Panc1 (cell line): ENCODE results near the gene NNAT. TPM values are rescaled to one million over a fixed set of nuclear protein-coding genes. Genes with fewer than 3 reads are reported as not detected.
"Not testable (repeated sequence)": the region's sequence is repeated elsewhere in the genome, so short reads cannot be mapped to it uniquely, and the experiment has no call there.

Experiments used
- ATAC-seq: fragments of 200-7000 bp; cut with Tn5 transposase; 2 replicates; pipeline ENCODE4 v1.9.1; 2020; ENCODE audit warnings: mild to moderate bottlenecking, moderate library complexity
- BruUV-seq: library from RNA; stranded (reverse); fragments of 400-500 nt; replicated peaks from 2 replicates; lab custom pipeline; 2021; lab: Mats Ljungman, UMichigan
- CTCF ChIA-PET: fragments of 300-600 bp; sonication (Branson Sonifier 250); formaldehyde crosslinking; loops from one replicate; lab custom pipeline; 2022; ENCODE audit warnings: antibody characterized with exemption; lab: Charles Lee
- POLR2A ChIA-PET: fragments of 300-600 bp; sonication (Branson Sonifier 250); formaldehyde crosslinking; loops from one replicate; lab custom pipeline; 2022; ENCODE audit warnings: antibody characterized with exemption; lab: Charles Lee
- DNase-seq: peaks from one replicate; pipeline ENCODE4 v3.0.0-alpha.2; 2010; ENCODE audit warnings: low read depth, low spot score
- H3K27ac ChIP-seq: 2 replicates; pipeline ENCODE4 v1.5.1; 2011; ENCODE audit warnings: mild to moderate bottlenecking, low read length, inconsistent platforms
- H3K27me3 ChIP-seq: fragments of 200-500 bp; sonication (Bioruptor generic); 2 replicates; pipeline ENCODE4 v1.6.0; 2014; ENCODE audit warnings: low read length, inconsistent platforms; ENCODE audit not compliant: control insufficient read depth, insufficient read depth
- H3K36me3 ChIP-seq: fragments of 200-500 bp; sonication (Bioruptor generic); 2 replicates; pipeline ENCODE4 v1.5.1; 2014; ENCODE audit warnings: inconsistent platforms, mild to moderate bottlenecking, low read length, moderate library complexity; ENCODE audit not compliant: control insufficient read depth, insufficient read depth
- H3K4me1 ChIP-seq: 2 replicates; pipeline ENCODE4 v1.5.1; 2011; ENCODE audit warnings: inconsistent platforms, mild to moderate bottlenecking, low read length, moderate library complexity; ENCODE audit not compliant: control insufficient read depth, insufficient read depth
- H3K4me3 ChIP-seq, 2 experiments: 2 replicates each; pipeline ENCODE4 v1.5.1; 2011 to 2012; ENCODE audit warnings: low read depth in 2 of 2, low read length in 2 of 2, mild to moderate bottlenecking in 2 of 2, inconsistent platforms in 1 of 2, moderate library complexity in 1 of 2
- H3K9me3 ChIP-seq: fragments of 200-500 bp; sonication (Bioruptor generic); 2 replicates; pipeline ENCODE4 v1.5.1; 2014; ENCODE audit warnings: low read depth, mild to moderate bottlenecking, inconsistent platforms, low read length, moderate library complexity; ENCODE audit not compliant: control insufficient read depth, insufficient read depth
- POLR2AphosphoS5 ChIP-seq: IDR thresholded peaks from 2 replicates; pipeline ENCODE4 v1.6.1; 2012; ENCODE audit warnings: mild to moderate bottlenecking, low read depth, low read length, moderate library complexity
- SIN3A ChIP-seq: IDR thresholded peaks from 2 replicates; pipeline ENCODE4 v1.6.1; 2012; ENCODE audit warnings: low read depth, mild to moderate bottlenecking, low read length, moderate library complexity, borderline replicate concordance; ENCODE audit not compliant: insufficient read depth
- TCF7L2 ChIP-seq: IDR thresholded peaks from 2 replicates; pipeline ENCODE4 v1.6.1; 2011; ENCODE audit warnings: mild to moderate bottlenecking, low read depth, low read length, inconsistent platforms
- in situ Hi-C: cut with HindIII; loops from 2 replicates; pipeline ENCODE4 v1.10.0; 2016; ENCODE audit warnings: low sequenced_read_pairs, low pct_unique_long_range_greater_than_20kb
- intact Hi-C: fragments of 100-400 bp; cut with micrococcal nuclease; formaldehyde crosslinking; loops from one replicate; pipeline ENCODE4 v1.10.0; 2022; ENCODE audit not compliant: unreplicated experiment
- total RNA-seq: library from RNA; stranded (reverse); gene quantifications from one replicate; pipeline ENCODE4 v1.2.1, GENCODE V29; 2021; ENCODE audit not compliant: unreplicated experiment
- TF ChIP-seq, protein P1 (sequence below): fragments of 450-650 bp; IDR thresholded peaks from 2 replicates; pipeline ENCODE4 v1.5.1; 2017; ENCODE audit warnings: mild to moderate bottlenecking
- TF ChIP-seq, protein P2 (sequence below), 2 experiments: IDR thresholded peaks; 2 replicates each; pipeline ENCODE4 v1.6.1; 2011 to 2012; ENCODE audit warnings: low read depth in 2 of 2, control low read depth in 1 of 2, low read length in 1 of 2, mild to moderate bottlenecking in 1 of 2, moderate library complexity in 1 of 2; ENCODE audit not compliant: insufficient read depth in 1 of 2

Gene NNAT
- total RNA-seq, 1 experiment from 2014 or later, result not detected

DNA sequence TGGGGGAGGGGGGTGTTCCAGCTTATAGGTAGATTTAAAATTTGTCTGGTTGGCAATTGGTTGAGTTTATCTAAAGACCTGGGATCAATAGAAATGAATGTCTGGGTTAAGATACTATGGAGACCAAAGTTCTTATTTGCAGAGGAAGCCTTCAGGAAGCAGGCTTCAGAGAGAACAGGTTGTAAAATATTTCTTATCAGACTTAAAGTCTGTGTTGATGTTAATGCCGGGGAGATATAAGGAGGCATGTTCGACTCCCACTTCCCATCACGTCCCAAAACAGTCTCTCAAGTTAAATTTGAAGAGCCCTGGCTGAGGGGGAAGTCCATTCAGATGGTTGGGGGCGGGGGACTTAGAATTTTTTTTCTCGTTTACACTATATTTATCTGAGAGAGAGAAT lies 19.0 kb downstream of the NNAT start:
- H3K27me3 ChIP-seq, result no peaks in the 10 kb centered on the region
- POLR2A ChIA-PET, result no interaction called here
- intact Hi-C loops (no loop called here), in situ Hi-C loops (no loop called here)
- H3K36me3 ChIP-seq, result no peaks in the 10 kb centered on the region
- H3K27ac ChIP-seq, result no peak overlapping the region
- peaks cover 10% of the 10 kb centered on the region for H3K4me1 ChIP-seq
- no TSS peak for BruUV-seq
- DNase-seq, result no peak
- H3K4me3 ChIP-seq, result no peak overlapping the region
- TF ChIP-seq TCF7L2 (no peak), SIN3A (no peak), POLR2AphosphoS5 (no peak)
- TF ChIP-seq, protein P1, sequence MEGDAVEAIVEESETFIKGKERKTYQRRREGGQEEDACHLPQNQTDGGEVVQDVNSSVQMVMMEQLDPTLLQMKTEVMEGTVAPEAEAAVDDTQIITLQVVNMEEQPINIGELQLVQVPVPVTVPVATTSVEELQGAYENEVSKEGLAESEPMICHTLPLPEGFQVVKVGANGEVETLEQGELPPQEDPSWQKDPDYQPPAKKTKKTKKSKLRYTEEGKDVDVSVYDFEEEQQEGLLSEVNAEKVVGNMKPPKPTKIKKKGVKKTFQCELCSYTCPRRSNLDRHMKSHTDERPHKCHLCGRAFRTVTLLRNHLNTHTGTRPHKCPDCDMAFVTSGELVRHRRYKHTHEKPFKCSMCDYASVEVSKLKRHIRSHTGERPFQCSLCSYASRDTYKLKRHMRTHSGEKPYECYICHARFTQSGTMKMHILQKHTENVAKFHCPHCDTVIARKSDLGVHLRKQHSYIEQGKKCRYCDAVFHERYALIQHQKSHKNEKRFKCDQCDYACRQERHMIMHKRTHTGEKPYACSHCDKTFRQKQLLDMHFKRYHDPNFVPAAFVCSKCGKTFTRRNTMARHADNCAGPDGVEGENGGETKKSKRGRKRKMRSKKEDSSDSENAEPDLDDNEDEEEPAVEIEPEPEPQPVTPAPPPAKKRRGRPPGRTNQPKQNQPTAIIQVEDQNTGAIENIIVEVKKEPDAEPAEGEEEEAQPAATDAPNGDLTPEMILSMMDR, result no peak
- TF ChIP-seq, protein P2, sequence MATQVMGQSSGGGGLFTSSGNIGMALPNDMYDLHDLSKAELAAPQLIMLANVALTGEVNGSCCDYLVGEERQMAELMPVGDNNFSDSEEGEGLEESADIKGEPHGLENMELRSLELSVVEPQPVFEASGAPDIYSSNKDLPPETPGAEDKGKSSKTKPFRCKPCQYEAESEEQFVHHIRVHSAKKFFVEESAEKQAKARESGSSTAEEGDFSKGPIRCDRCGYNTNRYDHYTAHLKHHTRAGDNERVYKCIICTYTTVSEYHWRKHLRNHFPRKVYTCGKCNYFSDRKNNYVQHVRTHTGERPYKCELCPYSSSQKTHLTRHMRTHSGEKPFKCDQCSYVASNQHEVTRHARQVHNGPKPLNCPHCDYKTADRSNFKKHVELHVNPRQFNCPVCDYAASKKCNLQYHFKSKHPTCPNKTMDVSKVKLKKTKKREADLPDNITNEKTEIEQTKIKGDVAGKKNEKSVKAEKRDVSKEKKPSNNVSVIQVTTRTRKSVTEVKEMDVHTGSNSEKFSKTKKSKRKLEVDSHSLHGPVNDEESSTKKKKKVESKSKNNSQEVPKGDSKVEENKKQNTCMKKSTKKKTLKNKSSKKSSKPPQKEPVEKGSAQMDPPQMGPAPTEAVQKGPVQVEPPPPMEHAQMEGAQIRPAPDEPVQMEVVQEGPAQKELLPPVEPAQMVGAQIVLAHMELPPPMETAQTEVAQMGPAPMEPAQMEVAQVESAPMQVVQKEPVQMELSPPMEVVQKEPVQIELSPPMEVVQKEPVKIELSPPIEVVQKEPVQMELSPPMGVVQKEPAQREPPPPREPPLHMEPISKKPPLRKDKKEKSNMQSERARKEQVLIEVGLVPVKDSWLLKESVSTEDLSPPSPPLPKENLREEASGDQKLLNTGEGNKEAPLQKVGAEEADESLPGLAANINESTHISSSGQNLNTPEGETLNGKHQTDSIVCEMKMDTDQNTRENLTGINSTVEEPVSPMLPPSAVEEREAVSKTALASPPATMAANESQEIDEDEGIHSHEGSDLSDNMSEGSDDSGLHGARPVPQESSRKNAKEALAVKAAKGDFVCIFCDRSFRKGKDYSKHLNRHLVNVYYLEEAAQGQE (IDR thresholded peaks at IDR 0.05; ENCODE audit: insufficient read depth in 1 of 2, low read depth in 2 of 2, low read length in 1 of 2), result no peak
- no peak for ATAC-seq
- H3K9me3 ChIP-seq, result no peaks in the 10 kb centered on the region
- CTCF ChIA-PET, result no interaction called here

GRCh38 chr20:37540838-37541237 lies 19.8 kb downstream of the NNAT start:
- H3K27ac ChIP-seq, H3K36me3 ChIP-seq, ATAC-seq, H3K27me3 ChIP-seq, BruUV-seq, DNase-seq, intact Hi-C loops, in situ Hi-C loops, H3K4me3 ChIP-seq, H3K9me3 ChIP-seq: not testable (repeated sequence)
- ChIA-PET POLR2A (interaction anchor here (0.6 kb wide), 1 partner anchor 9 kb away, joined by 5 read pairs; no protein-coding TSS in a partner anchor), CTCF (interaction anchor here (0.5 kb wide), 1 partner anchor 527 kb away, joined by 6 read pairs; no protein-coding TSS in a partner anchor)
- H3K4me1 ChIP-seq, result peaks cover 10% of the 10 kb centered on the region

- Histone ChIP-seq H3K36me3 (no peaks in the 10 kb centered on the region), H3K27ac (no peak overlapping the region), H3K4me3 (no peak overlapping the region), H3K4me1 (peaks cover 10% of the 10 kb centered on the region), H3K27me3 (no peaks in the 10 kb centered on the region), H3K9me3 (no peaks in the 10 kb centered on the region)
- no peak for ATAC-seq
- ChIA-PET POLR2A (interaction anchor here (0.6 kb wide), 1 partner anchor 8 kb away, joined by 5 read pairs; no protein-coding TSS in a partner anchor), CTCF (interaction anchor here (0.5 kb wide), 1 partner anchor 528 kb away, joined by 6 read pairs; no protein-coding TSS in a partner anchor)
- intact Hi-C loops (no loop called here), in situ Hi-C loops (no loop called here)
- TF ChIP-seq, protein P2 (IDR thresholded peaks at IDR 0.05; ENCODE audit: insufficient read depth in 1 of 2, low read depth in 2 of 2, low read length in 1 of 2), result no peak
- TF ChIP-seq POLR2AphosphoS5 (no peak), SIN3A (no peak), TCF7L2 (no peak)
- TF ChIP-seq, protein P1, result no peak
- DNase-seq, result no peak
- BruUV-seq, result no TSS peak
These were observed 20.3 kb downstream of the NNAT start for GRCh38 chr20:37541326-37541725.
